Measurements from ENCODE around the gene MNAT1. TPM values are rescaled to one million over a fixed set of nuclear protein-coding genes. Genes with fewer than 3 reads are reported as not detected.

MNAT1 gene
- total and polyA plus RNA-seq, 4 donors = 16.7 to 85.5 (median 21.6) TPM

GRCh38 chr14:60856111-60856510 lies 121.5 kb downstream of the MNAT1 start:
- H3K36me3 ChIP-seq (ENCODE audit: control insufficient read depth in 4 of 4, insufficient read depth in 4 of 4, low read length in 4 of 4) = peaks cover 0 to 3% (median 2%) of the 10 kb centered on the region in 4 donors
- no peak for DNase-seq
- H3K4me3 ChIP-seq = no peak overlapping the region
- no peaks in the 10 kb centered on the region for H3K4me1 ChIP-seq (ENCODE audit: control insufficient read depth in 5 of 5, insufficient read depth in 5 of 5, low read length in 5 of 5)
- 83 to 88% methylated on average over 2 of the region's 2 CpGs for WGBS, 2 donors
- H3K27me3 ChIP-seq (ENCODE audit: control insufficient read depth in 3 of 3, insufficient read depth in 3 of 3, low read length in 2 of 3) = no peaks in the 10 kb centered on the region
- no peak overlapping the region for H3K9ac ChIP-seq (ENCODE audit: insufficient read depth in 1 of 2, low read length in 2 of 2)
- H3K27ac ChIP-seq (ENCODE audit: low read depth in 1 of 2, low read length in 1 of 2) = no peak overlapping the region
- no peak for ATAC-seq (ENCODE audit: insufficient read depth, low FRiP score)
- TF ChIP-seq CTCF (IDR thresholded peaks at IDR 0.05; ENCODE audit: control extremely low read depth, extremely low read depth) = no peak
- H3K9me3 ChIP-seq (ENCODE audit: control insufficient read depth in 4 of 4, insufficient read depth in 3 of 4, low read length in 3 of 4) = peaks cover 0 to 2% (median 0%) of the 10 kb centered on the region in 4 donors

DNA sequence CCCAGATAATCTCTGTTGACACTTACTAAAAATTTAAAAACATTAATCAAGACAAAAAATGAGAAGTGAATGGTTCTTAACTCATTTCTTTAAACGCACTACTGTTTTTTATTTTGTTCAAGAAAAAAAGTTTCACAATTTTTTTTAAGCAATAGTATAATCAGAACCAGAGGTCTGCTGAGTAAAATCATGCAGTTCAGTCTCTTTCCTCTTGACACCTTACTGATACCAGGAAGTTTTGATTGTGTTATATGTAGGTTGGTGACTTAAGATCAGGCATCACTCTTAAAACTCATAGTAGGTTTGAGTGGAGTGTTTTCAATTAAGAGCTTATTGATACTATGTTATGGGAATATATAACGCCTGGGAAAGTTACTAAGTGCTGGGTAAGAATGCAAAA lies 125.0 kb downstream of the MNAT1 start:
- no peak for ATAC-seq (ENCODE audit: insufficient read depth, low FRiP score)

GRCh38 chr14:60861545-60862140 lies 127.1 kb downstream of the MNAT1 start:
- no peaks in the 10 kb centered on the region for H3K9me3 ChIP-seq (ENCODE audit: control insufficient read depth in 4 of 4, insufficient read depth in 3 of 4, low read length in 3 of 4)
- 66 to 88% methylated on average over 3 of the region's 3 CpGs for WGBS, 2 donors
- TF ChIP-seq CTCF (IDR thresholded peaks at IDR 0.05; ENCODE audit: control extremely low read depth, extremely low read depth) = no peak
- no peaks in the 10 kb centered on the region for H3K27me3 ChIP-seq (ENCODE audit: control insufficient read depth in 3 of 3, insufficient read depth in 3 of 3, low read length in 2 of 3)
- H3K27ac ChIP-seq (ENCODE audit: low read depth in 1 of 2, low read length in 1 of 2) = no peak overlapping the region
- H3K4me1 ChIP-seq (ENCODE audit: control insufficient read depth in 5 of 5, insufficient read depth in 5 of 5, low read length in 5 of 5) = peaks cover 0 to 3% (median 0%) of the 10 kb centered on the region in 5 donors
- ATAC-seq (ENCODE audit: insufficient read depth, low FRiP score) (peak; percentile 41), DNase-seq (peak in 2 of 3 donors; percentile 9 to 11)
- no peak overlapping the region for H3K9ac ChIP-seq (ENCODE audit: insufficient read depth in 1 of 2, low read length in 2 of 2)
- H3K4me3 ChIP-seq = no peak overlapping the region
- peaks cover 0 to 3% (median 0%) of the 10 kb centered on the region in 4 donors for H3K36me3 ChIP-seq (ENCODE audit: control insufficient read depth in 4 of 4, insufficient read depth in 4 of 4, low read length in 4 of 4)

More for the DNA sequence above, 125.0 kb downstream of the MNAT1 start:
- H3K9ac ChIP-seq (ENCODE audit: insufficient read depth in 1 of 2, low read length in 2 of 2) = no peak overlapping the region
- 70 to 76% methylated on average over 2 of the region's 2 CpGs for WGBS, 2 donors
- H3K27ac ChIP-seq (ENCODE audit: low read depth in 1 of 2, low read length in 1 of 2) = no peak overlapping the region
- H3K4me1 ChIP-seq (ENCODE audit: control insufficient read depth in 5 of 5, insufficient read depth in 5 of 5, low read length in 5 of 5) = peaks cover 0 to 3% (median 0%) of the 10 kb centered on the region in 5 donors
- H3K36me3 ChIP-seq (ENCODE audit: control insufficient read depth in 4 of 4, insufficient read depth in 4 of 4, low read length in 4 of 4) = peaks cover 0 to 3% (median 2%) of the 10 kb centered on the region in 4 donors
- no peak overlapping the region for H3K4me3 ChIP-seq
- no peak for DNase-seq
- TF ChIP-seq CTCF (IDR thresholded peaks at IDR 0.05; ENCODE audit: control extremely low read depth, extremely low read depth) = no peak
- no peaks in the 10 kb centered on the region for H3K27me3 ChIP-seq (ENCODE audit: control insufficient read depth in 3 of 3, insufficient read depth in 3 of 3, low read length in 2 of 3)
- no peaks in the 10 kb centered on the region for H3K9me3 ChIP-seq (ENCODE audit: control insufficient read depth in 4 of 4, insufficient read depth in 3 of 4, low read length in 3 of 4)

Measured in lung (tissue), 12 donors.